GM12878 (cell line): Measurements from ENCODE around the gene ARAP1. TPM values are rescaled to one million over a fixed set of nuclear protein-coding genes. Genes with fewer than 3 reads are reported as not detected.

Experiments used
- ATAC-seq: fragments of 200-7000 bp; cut with Tn5 transposase; 3 replicates; pipeline ENCODE4 v1.9.1; 2020; ENCODE audit warnings: mild to moderate bottlenecking, moderate library complexity
- BruUV-seq: library from RNA; stranded (reverse); fragments of 400-500 nt; replicated peaks from 2 replicates; lab custom pipeline; 2021; lab: Mats Ljungman, UMichigan
- CTCF ChIA-PET: fragments of 300-600 bp; sonication (Branson Sonifier 250); formaldehyde crosslinking; extraction: SDS; loops from one replicate; lab custom pipeline; 2021; ENCODE audit warnings: inconsistent platforms; lab: Yijun Ruan, JAX
- POLR2A ChIA-PET: fragments of 350-600 bp; formaldehyde crosslinking; extraction: SDS; loops from one replicate; lab custom pipeline; 2021; ENCODE audit warnings: inconsistent platforms; lab: Charles Lee
- RAD21 ChIA-PET: fragments of 300-600 bp; sonication (Branson Sonifier 250); formaldehyde crosslinking; loops from one replicate; lab custom pipeline; 2023; ENCODE audit warnings: antibody characterized with exemption; ENCODE audit not compliant: unreplicated experiment; lab: Charles Lee
- SMC1A ChIA-PET: fragments of 300-600 bp; sonication (Branson Sonifier 250); formaldehyde crosslinking; loops from one replicate; lab custom pipeline; 2023; ENCODE audit not compliant: unreplicated experiment, uncharacterized antibody; lab: Charles Lee
- DNase-seq: peaks from one replicate; pipeline ENCODE4 v3.0.0-alpha.2; 2011; ENCODE audit warnings: low read depth, low spot score
- FAIRE-seq: peaks from 3 replicates; lab custom pipeline; 2011; peaks lifted over from hg19 to GRCh38; lab: Jason Lieb, UNC
- H2AFZ ChIP-seq: 2 replicates; pipeline ENCODE4 v1.6.0; 2011; ENCODE audit warnings: low read depth, low read length, control low read depth; ENCODE audit not compliant: control insufficient read depth
- H3K27ac ChIP-seq: 2 replicates; pipeline ENCODE4 v1.5.1; 2011; ENCODE audit warnings: control low read depth; ENCODE audit not compliant: control insufficient read depth, insufficient read depth
- H3K27me3 ChIP-seq, 2 experiments: replicated peaks in 1 of 2; 2 replicates each; pipeline versions ENCODE4 v1.6.0 to v1.6.1; 2011; ENCODE audit warnings: low read length in 1 of 2; ENCODE audit not compliant: control insufficient read depth in 2 of 2, insufficient read depth in 2 of 2
- H3K36me3 ChIP-seq, 2 experiments: 2 replicates each; pipeline ENCODE4 v1.5.1; 2011; ENCODE audit warnings: low read length in 1 of 2; ENCODE audit not compliant: control insufficient read depth in 2 of 2, insufficient read depth in 2 of 2
- H3K4me1 ChIP-seq: 2 replicates; pipeline ENCODE4 v1.6.1; 2011; ENCODE audit warnings: mild to moderate bottlenecking, low read length, moderate library complexity, mixed read lengths; ENCODE audit not compliant: control insufficient read depth, insufficient read depth
- H3K4me2 ChIP-seq: 2 replicates; pipeline ENCODE4 v1.6.0; 2011; ENCODE audit warnings: control low read depth; ENCODE audit not compliant: control insufficient read depth, insufficient read depth
- H3K4me3 ChIP-seq: fragments of 200-600 bp; sonication (generic); 2 replicates; pipeline ENCODE4 v1.5.1; 2016
- H3K79me2 ChIP-seq: 2 replicates; pipeline ENCODE4 v1.6.0; 2011; ENCODE audit warnings: low read length; ENCODE audit not compliant: control insufficient read depth, insufficient read depth
- H3K9ac ChIP-seq: 2 replicates; pipeline ENCODE4 v1.8.0; 2011; ENCODE audit warnings: low read length, control low read depth, mixed read lengths; ENCODE audit not compliant: control insufficient read depth, insufficient read depth
- H3K9me3 ChIP-seq: replicated peaks from 3 replicates; pipeline ENCODE4 v1.5.1; 2011; ENCODE audit warnings: mild to moderate bottlenecking, low read length; ENCODE audit not compliant: control insufficient read depth, insufficient read depth
- H4K20me1 ChIP-seq: 2 replicates; pipeline ENCODE4 v1.6.0; 2011; ENCODE audit not compliant: control insufficient read depth, insufficient read depth
- BCL11A ChIP-seq: IDR thresholded peaks from 2 replicates; pipeline ENCODE4 v1.6.1; 2011; ENCODE audit warnings: low read depth, low read length
- EED ChIP-seq: sonication (generic); IDR thresholded peaks from 2 replicates; pipeline ENCODE4 v1.6.1; 2016; ENCODE audit warnings: antibody characterized with exemption, low read depth
- NR2C2 ChIP-seq: IDR thresholded peaks from 2 replicates; pipeline ENCODE4 v1.6.1; 2011; ENCODE audit warnings: borderline replicate concordance, low read depth; ENCODE audit not compliant: control insufficient read depth, insufficient read length
- RCOR1 ChIP-seq: conservative IDR thresholded peaks from 2 replicates; pipeline ENCODE4 v1.6.1; 2012; ENCODE audit warnings: low read depth, low read length, improper control_type of control experiment
- ZBED1 ChIP-seq: IDR thresholded peaks from 2 replicates; pipeline ENCODE4 v1.6.1; 2016; ENCODE audit warnings: borderline replicate concordance
- ZNF274 ChIP-seq: IDR thresholded peaks from one replicate; pipeline ENCODE4 v1.8.0; 2011; ENCODE audit not compliant: insufficient read length, insufficient read depth
- WGBS: methylation state at CpG from one replicate; pipeline ENCODE4 v1.1.6; 2016; ENCODE audit warnings: low lambda C conversion rate; ENCODE audit not compliant: insufficient replicate concordance, insufficient coverage; ENCODE audit errors: missing lambda C conversion rate; 5-methylcytosine and 5-hydroxymethylcytosine counted together
- in situ Hi-C: fragments of 300-500 bp; cut with MboI; formaldehyde crosslinking; loops from 9 replicates; pipeline ENCODE4 v1.14.3; 2018; ENCODE audit warnings: mixed read lengths
- intact Hi-C: fragments of 100-400 bp; cut with micrococcal nuclease; formaldehyde crosslinking; loops from one replicate; pipeline ENCODE4 v1.14.2; 2022; ENCODE audit not compliant: unreplicated experiment
- polyA plus RNA-seq, 11 experiments: library from polyadenylated mRNA; depleted of rRNA in 4 of 11; unstranded in 6 of 11; stranded (reverse) in 5 of 11; fragments of >200 nt; fragmentation: Nextera tagmentation in 4 of 11; fragmentation: Illumina TruSeq in 1 of 11; extraction: Ambion mirVana in 4 of 11; extraction: Trizol in 1 of 11; gene quantifications; 1 replicate in 1 of 11; 2 replicates in 10 of 11; pipeline versions ENCODE4 v1.2.1 to v1.2.3, GENCODE V29; 2011 to 2016; ENCODE audit warnings: inconsistent platforms in 2 of 11, missing spikeins in 2 of 11, low read depth in 1 of 11
- total RNA-seq, 4 experiments: library from RNA; depleted of rRNA in 3 of 4; stranded (reverse); fragments of >200 nt in 3 of 4; fragmentation: Illumina TruSeq in 1 of 4; extraction: Trizol in 1 of 4; gene quantifications; 2 replicates each; pipeline versions ENCODE4 v1.2.1 to v1.2.3, GENCODE V29; 2013 to 2021
- TF ChIP-seq, protein P1 (sequence below): fragments of 450-650 bp; IDR thresholded peaks from 2 replicates; pipeline ENCODE4 v1.6.1; 2017; ENCODE audit warnings: low read depth, mild to moderate bottlenecking, moderate library complexity
- TF ChIP-seq, protein P2 (sequence below): IDR thresholded peaks from 2 replicates; pipeline ENCODE4 v1.6.1; 2011; ENCODE audit warnings: borderline replicate concordance, low read depth, mild to moderate bottlenecking, moderate library complexity, low read length; ENCODE audit not compliant: insufficient read depth, poor library complexity, severe bottlenecking
- TF ChIP-seq, protein P3 (sequence below): fragments of 450-650 bp; IDR thresholded peaks from 2 replicates; pipeline ENCODE4 v1.6.1; 2017; ENCODE audit warnings: mild to moderate bottlenecking, moderate library complexity

ARAP1 gene
- total and polyA plus RNA-seq, 10 of the 15 experiments (the other 5 are each of a cell fraction or from before 2014, with no cell fraction given), result 0.55 to 102 (median 51.0) TPM

DNA sequence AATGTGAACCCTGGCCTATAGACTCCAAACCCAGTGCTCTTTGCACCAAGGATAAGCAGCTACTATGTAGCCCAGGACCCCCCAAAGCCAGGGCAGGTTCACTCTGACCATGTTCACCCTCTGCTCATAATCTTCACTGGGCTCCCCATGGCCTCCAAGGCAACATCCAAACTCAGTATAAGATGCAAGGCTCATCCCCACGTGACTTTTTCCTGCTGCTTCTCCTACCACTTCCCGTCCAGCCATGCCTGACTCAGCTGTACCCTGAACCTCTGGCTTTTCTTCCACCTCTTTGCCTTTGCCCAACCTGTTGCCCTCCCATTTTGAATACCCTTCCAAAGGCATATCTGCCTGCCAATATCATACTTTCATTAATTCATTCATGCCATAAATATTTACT is 105.7 kb downstream of the ARAP1 start:
- H3K9ac ChIP-seq, result no peak overlapping the region
- ChIA-PET SMC1A (interaction anchor here (0.7 to 2.0 kb wide), 2 partner anchors 25 to 60 kb away, joined by 3 to 7 read pairs; no protein-coding TSS in a partner anchor), CTCF (interaction anchor here (0.7 to 1.3 kb wide), 4 partner anchors 37 to 73 kb away, joined by 3 to 4 read pairs (median 4); no protein-coding TSS in a partner anchor), RAD21 (interaction anchor here (2.0 kb wide), 1 partner anchor 37 kb away, joined by 5 read pairs; no protein-coding TSS in a partner anchor)
- in situ Hi-C loops, result loop anchor here (5.0 kb wide), 1 partner anchor 64 kb away; no protein-coding TSS in a partner anchor
- H3K36me3 ChIP-seq, result no peaks in the 10 kb centered on the region
- BruUV-seq, result no TSS peak
- 0% methylated on average over 2 of the region's 2 CpGs for WGBS
- H3K27me3 ChIP-seq, result peaks cover 4 to 5% of the 10 kb centered on the region in 2 experiments; a peak in 3 of 4 replicates
- no peaks in the 10 kb centered on the region for H3K9me3 ChIP-seq
- no peak overlapping the region for H3K27ac ChIP-seq
- ATAC-seq (no peak), FAIRE-seq (no peak)
- no peaks in the 10 kb centered on the region for H3K79me2 ChIP-seq
- intact Hi-C loops, result no loop called here
- no peaks in the 10 kb centered on the region for H3K4me1 ChIP-seq
- TF ChIP-seq, protein P1, sequence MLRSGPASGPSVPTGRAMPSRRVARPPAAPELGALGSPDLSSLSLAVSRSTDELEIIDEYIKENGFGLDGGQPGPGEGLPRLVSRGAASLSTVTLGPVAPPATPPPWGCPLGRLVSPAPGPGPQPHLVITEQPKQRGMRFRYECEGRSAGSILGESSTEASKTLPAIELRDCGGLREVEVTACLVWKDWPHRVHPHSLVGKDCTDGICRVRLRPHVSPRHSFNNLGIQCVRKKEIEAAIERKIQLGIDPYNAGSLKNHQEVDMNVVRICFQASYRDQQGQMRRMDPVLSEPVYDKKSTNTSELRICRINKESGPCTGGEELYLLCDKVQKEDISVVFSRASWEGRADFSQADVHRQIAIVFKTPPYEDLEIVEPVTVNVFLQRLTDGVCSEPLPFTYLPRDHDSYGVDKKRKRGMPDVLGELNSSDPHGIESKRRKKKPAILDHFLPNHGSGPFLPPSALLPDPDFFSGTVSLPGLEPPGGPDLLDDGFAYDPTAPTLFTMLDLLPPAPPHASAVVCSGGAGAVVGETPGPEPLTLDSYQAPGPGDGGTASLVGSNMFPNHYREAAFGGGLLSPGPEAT, result no peak
- TF ChIP-seq BCL11A (no peak), RCOR1 (no peak), NR2C2 (no peak), ZNF274 (no peak), ZBED1 (no peak), EED (no peak)
- TF ChIP-seq, protein P2, sequence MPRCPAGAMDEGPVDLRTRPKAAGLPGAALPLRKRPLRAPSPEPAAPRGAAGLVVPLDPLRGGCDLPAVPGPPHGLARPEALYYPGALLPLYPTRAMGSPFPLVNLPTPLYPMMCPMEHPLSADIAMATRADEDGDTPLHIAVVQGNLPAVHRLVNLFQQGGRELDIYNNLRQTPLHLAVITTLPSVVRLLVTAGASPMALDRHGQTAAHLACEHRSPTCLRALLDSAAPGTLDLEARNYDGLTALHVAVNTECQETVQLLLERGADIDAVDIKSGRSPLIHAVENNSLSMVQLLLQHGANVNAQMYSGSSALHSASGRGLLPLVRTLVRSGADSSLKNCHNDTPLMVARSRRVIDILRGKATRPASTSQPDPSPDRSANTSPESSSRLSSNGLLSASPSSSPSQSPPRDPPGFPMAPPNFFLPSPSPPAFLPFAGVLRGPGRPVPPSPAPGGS, result no peak
- TF ChIP-seq, protein P3, sequence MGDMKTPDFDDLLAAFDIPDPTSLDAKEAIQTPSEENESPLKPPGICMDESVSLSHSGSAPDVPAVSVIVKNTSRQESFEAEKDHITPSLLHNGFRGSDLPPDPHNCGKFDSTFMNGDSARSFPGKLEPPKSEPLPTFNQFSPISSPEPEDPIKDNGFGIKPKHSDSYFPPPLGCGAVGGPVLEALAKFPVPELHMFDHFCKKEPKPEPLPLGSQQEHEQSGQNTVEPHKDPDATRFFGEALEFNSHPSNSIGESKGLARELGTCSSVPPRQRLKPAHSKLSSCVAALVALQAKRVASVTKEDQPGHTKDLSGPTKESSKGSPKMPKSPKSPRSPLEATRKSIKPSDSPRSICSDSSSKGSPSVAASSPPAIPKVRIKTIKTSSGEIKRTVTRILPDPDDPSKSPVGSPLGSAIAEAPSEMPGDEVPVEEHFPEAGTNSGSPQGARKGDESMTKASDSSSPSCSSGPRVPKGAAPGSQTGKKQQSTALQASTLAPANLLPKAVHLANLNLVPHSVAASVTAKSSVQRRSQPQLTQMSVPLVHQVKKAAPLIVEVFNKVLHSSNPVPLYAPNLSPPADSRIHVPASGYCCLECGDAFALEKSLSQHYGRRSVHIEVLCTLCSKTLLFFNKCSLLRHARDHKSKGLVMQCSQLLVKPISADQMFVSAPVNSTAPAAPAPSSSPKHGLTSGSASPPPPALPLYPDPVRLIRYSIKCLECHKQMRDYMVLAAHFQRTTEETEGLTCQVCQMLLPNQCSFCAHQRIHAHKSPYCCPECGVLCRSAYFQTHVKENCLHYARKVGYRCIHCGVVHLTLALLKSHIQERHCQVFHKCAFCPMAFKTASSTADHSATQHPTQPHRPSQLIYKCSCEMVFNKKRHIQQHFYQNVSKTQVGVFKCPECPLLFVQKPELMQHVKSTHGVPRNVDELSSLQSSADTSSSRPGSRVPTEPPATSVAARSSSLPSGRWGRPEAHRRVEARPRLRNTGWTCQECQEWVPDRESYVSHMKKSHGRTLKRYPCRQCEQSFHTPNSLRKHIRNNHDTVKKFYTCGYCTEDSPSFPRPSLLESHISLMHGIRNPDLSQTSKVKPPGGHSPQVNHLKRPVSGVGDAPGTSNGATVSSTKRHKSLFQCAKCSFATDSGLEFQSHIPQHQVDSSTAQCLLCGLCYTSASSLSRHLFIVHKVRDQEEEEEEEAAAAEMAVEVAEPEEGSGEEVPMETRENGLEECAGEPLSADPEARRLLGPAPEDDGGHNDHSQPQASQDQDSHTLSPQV, result no peak
- TF ChIP-seq, all 136 proteins: peak for 0
- Histone ChIP-seq H4K20me1 (no peaks in the 10 kb centered on the region), H2AFZ (no peak overlapping the region), H3K4me2 (no peak overlapping the region), H3K4me3 (no peak overlapping the region)
- POLR2A ChIA-PET, result interaction anchor here (0.6 kb wide), 1 partner anchor 21 kb away, joined by 4 read pairs; no protein-coding TSS in a partner anchor
- DNase-seq, result no peak
